Choroid plexus epithelial cell (primary cell): ENCODE measurements around the gene TRPM6.
"Not testable (repeated sequence)": the region's sequence is repeated elsewhere in the genome, so short reads cannot be mapped to it uniquely, and the experiment has no call there.

Experiments used
- DNase-seq: peaks from one replicate; pipeline ENCODE4 v3.0.0-alpha.2; 2010; ENCODE audit warnings: low read depth
- H3K4me3 ChIP-seq: 2 replicates; pipeline ENCODE4 v1.5.1; 2011; ENCODE audit warnings: low read depth, mild to moderate bottlenecking, control low read depth, low read length, moderate library complexity
- TF ChIP-seq, protein P1 (sequence below): conservative IDR thresholded peaks from 2 replicates; pipeline ENCODE4 v1.5.1; 2011; ENCODE audit warnings: low read depth, mild to moderate bottlenecking, control low read depth, inconsistent platforms, low read length, moderate library complexity

The TRPM6 gene

DNA sequence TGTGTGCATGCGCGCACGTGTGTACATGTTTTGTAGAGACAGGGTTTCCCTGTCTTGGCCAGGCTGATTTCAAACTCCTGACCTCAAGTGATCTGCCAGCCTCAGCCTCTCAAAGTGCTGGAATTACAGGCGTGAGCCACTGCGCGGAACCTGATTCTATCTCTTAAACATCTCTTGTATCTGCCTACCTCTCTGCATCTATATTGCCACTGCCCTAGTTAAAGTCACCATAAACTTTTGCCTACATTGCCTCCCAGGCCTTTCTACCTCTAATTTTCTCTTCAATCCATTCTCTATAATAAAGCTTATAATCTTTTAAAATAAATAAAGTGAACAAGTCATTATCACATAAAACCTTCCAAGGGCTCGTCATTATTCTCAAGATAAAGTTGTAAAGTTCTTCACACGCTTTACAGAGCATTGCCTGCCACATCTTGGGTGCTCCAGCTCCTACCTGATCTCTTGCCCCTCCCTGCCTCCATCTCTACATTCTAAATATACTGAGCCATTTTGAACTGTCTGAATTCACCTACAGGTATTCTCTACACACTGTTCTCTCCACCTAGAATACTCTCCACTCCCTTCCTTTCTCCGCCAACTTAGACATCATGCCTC lies 15.0 kb downstream of the TRPM6 start:
- TF ChIP-seq, protein P1, sequence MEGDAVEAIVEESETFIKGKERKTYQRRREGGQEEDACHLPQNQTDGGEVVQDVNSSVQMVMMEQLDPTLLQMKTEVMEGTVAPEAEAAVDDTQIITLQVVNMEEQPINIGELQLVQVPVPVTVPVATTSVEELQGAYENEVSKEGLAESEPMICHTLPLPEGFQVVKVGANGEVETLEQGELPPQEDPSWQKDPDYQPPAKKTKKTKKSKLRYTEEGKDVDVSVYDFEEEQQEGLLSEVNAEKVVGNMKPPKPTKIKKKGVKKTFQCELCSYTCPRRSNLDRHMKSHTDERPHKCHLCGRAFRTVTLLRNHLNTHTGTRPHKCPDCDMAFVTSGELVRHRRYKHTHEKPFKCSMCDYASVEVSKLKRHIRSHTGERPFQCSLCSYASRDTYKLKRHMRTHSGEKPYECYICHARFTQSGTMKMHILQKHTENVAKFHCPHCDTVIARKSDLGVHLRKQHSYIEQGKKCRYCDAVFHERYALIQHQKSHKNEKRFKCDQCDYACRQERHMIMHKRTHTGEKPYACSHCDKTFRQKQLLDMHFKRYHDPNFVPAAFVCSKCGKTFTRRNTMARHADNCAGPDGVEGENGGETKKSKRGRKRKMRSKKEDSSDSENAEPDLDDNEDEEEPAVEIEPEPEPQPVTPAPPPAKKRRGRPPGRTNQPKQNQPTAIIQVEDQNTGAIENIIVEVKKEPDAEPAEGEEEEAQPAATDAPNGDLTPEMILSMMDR: no peak
- H3K4me3 ChIP-seq: no peak overlapping the region
- DNase-seq: no peak

DNA sequence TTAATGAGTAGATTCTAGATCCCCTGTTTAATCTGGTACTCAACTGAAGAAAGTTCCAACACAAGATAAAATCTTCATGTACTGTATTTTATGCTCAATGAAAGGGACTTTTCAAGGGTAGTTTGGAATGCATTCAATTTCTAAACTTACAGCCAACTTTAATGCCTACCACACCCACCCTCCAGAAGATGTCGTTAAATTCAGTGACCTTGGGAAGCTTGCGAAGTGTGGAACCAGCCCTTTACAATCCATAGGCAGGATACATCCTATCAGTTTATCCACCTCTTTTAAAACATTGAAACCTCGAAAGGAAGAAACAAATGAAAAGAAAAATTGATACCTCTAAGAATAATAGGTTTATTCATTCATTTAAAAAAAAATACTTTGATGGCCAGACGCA lies 20.2 kb downstream of the TRPM6 start:
- no peak overlapping the region for H3K4me3 ChIP-seq
- TF ChIP-seq, protein P1: no peak
- DNase-seq: no peak

- H3K4me3 ChIP-seq: no peak overlapping the region
- TF ChIP-seq, protein P1: no peak
- no peak for DNase-seq
These were observed 22.5 kb downstream of the TRPM6 start for GRCh38 chr9:74865177-74865576.

DNA sequence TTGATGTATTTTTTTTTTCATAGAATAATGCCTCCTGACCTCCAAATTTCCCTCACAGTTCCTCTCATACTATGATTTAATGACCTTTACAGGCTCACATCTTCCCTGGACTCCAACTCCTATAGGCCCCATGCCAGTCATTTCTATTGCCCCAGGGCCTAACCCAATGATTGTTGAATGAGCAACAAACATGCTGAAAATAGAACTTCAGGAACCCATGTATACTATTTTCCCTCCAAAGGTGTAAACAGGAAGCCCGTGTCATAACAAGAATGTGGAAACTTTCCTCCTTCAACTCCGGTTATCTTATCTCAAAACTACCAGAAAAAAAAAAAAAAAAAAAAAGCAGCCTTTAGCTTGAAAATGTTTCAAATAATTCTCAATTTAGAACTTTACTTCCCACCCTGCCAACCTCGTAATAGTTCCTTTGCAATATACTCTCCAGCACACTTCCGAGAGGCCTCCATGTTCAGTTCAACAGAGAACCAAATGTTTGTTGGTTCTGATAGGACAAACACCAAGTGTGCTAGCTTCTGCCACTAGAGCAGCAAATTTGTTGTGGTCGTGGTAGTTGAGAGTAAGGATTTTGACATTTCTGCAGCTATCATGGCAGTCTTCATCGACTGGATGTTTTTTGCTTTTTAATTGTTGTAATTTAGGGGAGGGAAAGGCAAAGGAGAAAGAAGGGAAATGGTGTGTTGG lies 25.8 kb downstream of the TRPM6 start:
- no peak overlapping the region for H3K4me3 ChIP-seq
- DNase-seq: no peak
- TF ChIP-seq, protein P1: no peak

DNA sequence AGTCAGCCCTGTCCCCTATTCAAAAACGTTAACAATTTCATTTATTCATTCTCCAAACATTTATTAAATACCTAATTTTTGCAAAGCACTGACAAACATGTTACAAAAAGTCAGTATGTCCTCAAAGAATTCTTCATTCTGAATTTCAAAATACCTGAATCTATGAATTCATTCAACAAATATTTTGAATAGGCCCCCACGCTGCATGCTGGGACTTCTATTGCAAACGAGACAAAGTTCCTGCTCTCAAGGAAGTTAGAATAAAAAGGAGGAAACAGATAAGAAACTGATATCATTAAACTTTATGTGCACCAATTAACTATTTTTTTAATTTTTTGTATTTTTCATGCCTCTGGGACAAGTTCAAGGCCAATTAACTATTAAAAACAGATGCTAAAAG lies 26.6 kb downstream of the TRPM6 start:
- no peak for DNase-seq
- TF ChIP-seq, protein P1: no peak
- no peak overlapping the region for H3K4me3 ChIP-seq

DNA sequence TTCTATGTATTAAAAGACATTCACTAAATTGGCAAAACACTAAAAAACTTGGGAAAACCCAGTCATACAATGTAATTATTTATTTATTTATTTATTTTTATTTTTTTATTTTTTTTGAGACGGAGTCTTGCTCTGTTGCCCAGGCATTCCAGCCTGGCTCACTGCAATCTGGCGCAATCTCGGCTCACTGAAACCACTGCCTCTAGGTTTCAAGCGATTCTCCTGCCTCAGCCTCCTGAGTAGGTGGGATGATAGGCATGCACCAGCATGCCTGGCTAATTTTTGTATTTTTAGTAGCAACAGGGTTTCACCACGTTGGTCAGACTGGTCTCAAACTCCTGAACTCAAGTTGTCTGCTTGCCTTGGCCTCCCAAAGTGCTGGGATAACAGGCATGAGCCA lies 27.5 kb downstream of the TRPM6 start:
- H3K4me3 ChIP-seq, DNase-seq: not testable (repeated sequence)

- TF ChIP-seq, protein P1: no peak
- no peak for DNase-seq
- H3K4me3 ChIP-seq: no peak overlapping the region
These were observed 27.9 kb downstream of the TRPM6 start for GRCh38 chr9:74859786-74860185.
